HFFc6 (cell line): ENCODE measurements around the gene DUS1L. TPM values are rescaled to one million over a fixed set of nuclear protein-coding genes. Genes with fewer than 3 reads are reported as not detected.

Experiments
- DNase-seq: peaks from one replicate; pipeline ENCODE4 v3.0.0-alpha.2; 2018
- H3K27ac Mint-ChIP-seq: 2 replicates; pipeline ENCODE4 v1.8.0; 2020; ENCODE audit warnings: mild to moderate bottlenecking, mixed read lengths
- H3K27me3 Mint-ChIP-seq: 2 replicates; pipeline ENCODE4 v1.8.0; 2021; ENCODE audit warnings: mild to moderate bottlenecking, moderate library complexity, mixed read lengths; ENCODE audit not compliant: insufficient read depth
- H3K36me3 Mint-ChIP-seq: 2 replicates; pipeline ENCODE4 v1.8.0; 2021; ENCODE audit warnings: low read depth, mixed read lengths
- H3K4me1 Mint-ChIP-seq: 2 replicates; pipeline ENCODE4 v1.8.0; 2020; ENCODE audit warnings: low read depth, mixed read lengths
- H3K4me3 Mint-ChIP-seq: 2 replicates; pipeline ENCODE4 v1.8.0; 2020; ENCODE audit warnings: mild to moderate bottlenecking, moderate library complexity, mixed read lengths
- H3K9me3 Mint-ChIP-seq: 2 replicates; pipeline ENCODE4 v1.8.0; 2020; ENCODE audit warnings: mild to moderate bottlenecking, mixed read lengths
- total RNA-seq, 6 experiments: library from RNA; stranded (reverse); fragmentation: NEBNext Ultra II Directional; extraction: Animal tissue kit (Norgen Biotek cat#: 25700); gene quantifications; 2 replicates in 1 of 6; 3 replicates in 5 of 6; pipeline ENCODE4 v1.2.3, GENCODE V29; 2021
- TF ChIP-seq, protein P1 (sequence below): fragments of 200-600 bp; sonication (generic); IDR thresholded peaks from 2 replicates; pipeline ENCODE4 v1.5.0; 2021; ENCODE audit warnings: antibody characterized with exemption, mild to moderate bottlenecking

The DUS1L gene
- total RNA-seq, 6 experiments from 2014 or later = 65.8 to 86.8 (median 71.2) TPM

GRCh38 chr17:82072827-82073226 is 7.2 kb upstream of the DUS1L start:
- H3K27me3 Mint-ChIP-seq = peaks cover 15% of the 10 kb centered on the region
- no peak overlapping the region for H3K27ac Mint-ChIP-seq
- DNase-seq = no peak
- H3K36me3 Mint-ChIP-seq = no peaks in the 10 kb centered on the region
- H3K4me1 Mint-ChIP-seq = no peaks in the 10 kb centered on the region
- H3K9me3 Mint-ChIP-seq = no peaks in the 10 kb centered on the region
- TF ChIP-seq, protein P1, sequence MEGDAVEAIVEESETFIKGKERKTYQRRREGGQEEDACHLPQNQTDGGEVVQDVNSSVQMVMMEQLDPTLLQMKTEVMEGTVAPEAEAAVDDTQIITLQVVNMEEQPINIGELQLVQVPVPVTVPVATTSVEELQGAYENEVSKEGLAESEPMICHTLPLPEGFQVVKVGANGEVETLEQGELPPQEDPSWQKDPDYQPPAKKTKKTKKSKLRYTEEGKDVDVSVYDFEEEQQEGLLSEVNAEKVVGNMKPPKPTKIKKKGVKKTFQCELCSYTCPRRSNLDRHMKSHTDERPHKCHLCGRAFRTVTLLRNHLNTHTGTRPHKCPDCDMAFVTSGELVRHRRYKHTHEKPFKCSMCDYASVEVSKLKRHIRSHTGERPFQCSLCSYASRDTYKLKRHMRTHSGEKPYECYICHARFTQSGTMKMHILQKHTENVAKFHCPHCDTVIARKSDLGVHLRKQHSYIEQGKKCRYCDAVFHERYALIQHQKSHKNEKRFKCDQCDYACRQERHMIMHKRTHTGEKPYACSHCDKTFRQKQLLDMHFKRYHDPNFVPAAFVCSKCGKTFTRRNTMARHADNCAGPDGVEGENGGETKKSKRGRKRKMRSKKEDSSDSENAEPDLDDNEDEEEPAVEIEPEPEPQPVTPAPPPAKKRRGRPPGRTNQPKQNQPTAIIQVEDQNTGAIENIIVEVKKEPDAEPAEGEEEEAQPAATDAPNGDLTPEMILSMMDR = no peak
- no peak overlapping the region for H3K4me3 Mint-ChIP-seq

DNA sequence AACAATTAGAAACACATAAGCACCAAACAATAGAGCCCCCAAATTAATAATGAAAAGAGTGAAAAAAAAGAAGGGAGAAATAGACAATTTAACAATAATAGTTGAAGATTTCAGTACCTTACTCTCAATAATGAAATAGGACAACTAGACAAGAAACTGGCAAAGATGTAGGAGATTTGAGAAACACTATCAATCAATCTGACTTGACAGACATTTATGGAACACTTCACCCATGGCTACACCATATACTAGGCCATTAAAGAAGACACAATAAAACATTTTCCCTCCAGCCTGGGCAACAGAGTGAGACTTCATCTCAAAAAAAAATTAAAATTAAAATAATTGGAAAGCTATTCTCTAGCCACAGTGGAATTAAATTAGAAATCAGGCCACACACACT is 5.0 kb upstream of the DUS1L start:
- no peak for DNase-seq
- Mint-ChIP-seq H3K27me3 (peaks cover 8% of the 10 kb centered on the region), H3K27ac (no peak overlapping the region), H3K4me3 (no peak overlapping the region), H3K9me3 (no peaks in the 10 kb centered on the region), H3K36me3 (no peaks in the 10 kb centered on the region), H3K4me1 (no peaks in the 10 kb centered on the region)
- TF ChIP-seq, protein P1 = no peak

DNA sequence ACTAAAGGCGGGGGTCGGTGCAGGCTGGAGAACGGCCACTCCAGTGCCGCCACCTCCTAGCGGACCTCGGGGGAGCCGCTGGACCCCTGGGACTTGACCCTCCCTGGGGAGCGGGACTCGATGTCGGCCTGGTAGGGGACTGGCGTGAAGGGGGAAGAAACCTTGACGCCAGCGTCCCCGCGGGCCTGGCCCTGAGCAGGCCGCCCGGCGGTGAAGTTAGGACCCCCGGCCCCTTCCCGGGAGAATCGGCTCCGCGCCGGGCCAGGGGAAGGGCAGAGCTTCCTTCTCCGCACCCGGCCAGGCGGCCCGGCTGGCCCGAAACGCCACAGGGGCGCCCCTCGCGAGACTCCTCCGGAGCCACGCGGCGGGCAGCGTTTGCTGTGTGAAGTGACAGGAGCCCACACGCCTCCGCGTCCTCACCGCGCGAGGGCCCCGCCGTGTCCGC is 389 bp downstream of the DUS1L start:
- H3K4me3 Mint-ChIP-seq = peak overlapping the region; percentile 76

GRCh38 chr17:82064433-82065192 is 991 bp downstream of the DUS1L start:
- DNase-seq = no peak
- Mint-ChIP-seq H3K4me1 (no peaks in the 10 kb centered on the region), H3K9me3 (no peaks in the 10 kb centered on the region), H3K27ac (0 out of 2 replicates have a peak overlapping the region, but pooled peaks have one; percentile 7), H3K27me3 (peaks cover 8% of the 10 kb centered on the region; the same call in 1 of the 2 replicates), H3K36me3 (peaks cover 4% of the 10 kb centered on the region; the same call in 1 of the 2 replicates), H3K4me3 (peak overlapping the region; percentile 76)
- TF ChIP-seq, protein P1 = no peak

More for the DNA sequence above, 389 bp downstream of the DUS1L start:
- no peaks in the 10 kb centered on the region for H3K9me3 Mint-ChIP-seq
- H3K27ac Mint-ChIP-seq = no peak overlapping the region
- TF ChIP-seq, protein P1 = no peak
- H3K27me3 Mint-ChIP-seq = peaks cover 5% of the 10 kb centered on the region; the same call in 1 of the 2 replicates
- peaks cover 1% of the 10 kb centered on the region; the same call in 1 of the 2 replicates for H3K36me3 Mint-ChIP-seq
- no peaks in the 10 kb centered on the region for H3K4me1 Mint-ChIP-seq
- DNase-seq = no peak

- TF ChIP-seq, protein P1 = no peak
- Mint-ChIP-seq H3K4me3 (peak overlapping the region; percentile 76), H3K9me3 (no peaks in the 10 kb centered on the region), H3K27me3 (peaks cover 8% of the 10 kb centered on the region; the same call in 1 of the 2 replicates), H3K27ac (no peak overlapping the region), H3K4me1 (no peaks in the 10 kb centered on the region), H3K36me3 (peaks cover 4% of the 10 kb centered on the region; the same call in 1 of the 2 replicates)
- DNase-seq = no peak
Observed at GRCh38 chr17:82063424-82064415, 1.9 kb downstream of the DUS1L start.
